ENCODE measurements around the gene AKAP13.
"Not testable (repeated sequence)": the region's sequence is repeated elsewhere in the genome, so short reads cannot be mapped to it uniquely, and the experiment has no call there.

The AKAP13 gene

GRCh38 chr15:85531083-85531482, 150.7 kb downstream of the AKAP13 start:
- Histone ChIP-seq H2AFZ (ENCODE audit: low read depth, low read length, severe bottlenecking) (no peak overlapping the region), H3K4me3 (ENCODE audit: insufficient read depth, low read length, poor library complexity, severe bottlenecking) (no peak overlapping the region), H3F3A (ENCODE audit: insufficient read depth) (peaks cover 15% of the 10 kb centered on the region), H3K9me2 (replicated peaks; ENCODE audit: insufficient read depth, low read length) (no peaks in the 10 kb centered on the region), H3K9me3 (ENCODE audit: insufficient read depth, low read length) (no peaks in the 10 kb centered on the region), H4K20me1 (ENCODE audit: low read depth, low read length) (no peaks in the 10 kb centered on the region), H3K27ac (ENCODE audit: low read depth, low read length) (no peak overlapping the region), H3K36me3 (ENCODE audit: low read length) (peaks cover 10% of the 10 kb centered on the region), H3K79me2 (ENCODE audit: insufficient read depth, low read length) (peaks cover 68% of the 10 kb centered on the region), H3K9ac (ENCODE audit: low read length) (no peak overlapping the region), H3K4me2 (ENCODE audit: low read depth, low read length, poor library complexity, severe bottlenecking) (no peak overlapping the region), H3K27me3 (ENCODE audit: low read length) (no peaks in the 10 kb centered on the region)
- TF ChIP-seq EZH2phosphoT487 (conservative IDR thresholded peaks at IDR 0.05; ENCODE audit: low read length) (no peak), CTCF (IDR thresholded peaks at IDR 0.05; ENCODE audit: insufficient read depth, low read length, poor library complexity, severe bottlenecking) (no peak)

GRCh38 chr15:85532689-85533088, 152.3 kb downstream of the AKAP13 start:
- peaks cover 13% of the 10 kb centered on the region for H3F3A ChIP-seq (ENCODE audit: insufficient read depth)
- peaks cover 68% of the 10 kb centered on the region for H3K79me2 ChIP-seq (ENCODE audit: insufficient read depth, low read length)
- no peak overlapping the region for H3K9ac ChIP-seq (ENCODE audit: low read length)
- no peaks in the 10 kb centered on the region for H3K27me3 ChIP-seq (ENCODE audit: low read length)
- TF ChIP-seq CTCF (IDR thresholded peaks at IDR 0.05; ENCODE audit: insufficient read depth, low read length, poor library complexity, severe bottlenecking), result no peak
- no peak for TF ChIP-seq EZH2phosphoT487 (conservative IDR thresholded peaks at IDR 0.05; ENCODE audit: low read length)
- no peak overlapping the region for H3K4me2 ChIP-seq (ENCODE audit: low read depth, low read length, poor library complexity, severe bottlenecking)
- H3K9me3 ChIP-seq (ENCODE audit: insufficient read depth, low read length), result no peaks in the 10 kb centered on the region
- no peaks in the 10 kb centered on the region for H4K20me1 ChIP-seq (ENCODE audit: low read depth, low read length)
- H3K4me3 ChIP-seq (ENCODE audit: insufficient read depth, low read length, poor library complexity, severe bottlenecking), result no peak overlapping the region
- H3K36me3 ChIP-seq (ENCODE audit: low read length), result peaks cover 11% of the 10 kb centered on the region; the same call in 1 of the 2 replicates
- no peak overlapping the region for H2AFZ ChIP-seq (ENCODE audit: low read depth, low read length, severe bottlenecking)
- no peaks in the 10 kb centered on the region for H3K9me2 ChIP-seq (replicated peaks; ENCODE audit: insufficient read depth, low read length)
- H3K27ac ChIP-seq (ENCODE audit: low read depth, low read length), result no peak overlapping the region

GRCh38 chr15:85534031-85534430, 153.6 kb downstream of the AKAP13 start:
- Histone ChIP-seq H3K27ac (ENCODE audit: low read depth, low read length) (peak overlapping the region; percentile 56), H2AFZ (ENCODE audit: low read depth, low read length, severe bottlenecking) (no peak overlapping the region), H3F3A (ENCODE audit: insufficient read depth) (peaks cover 13% of the 10 kb centered on the region), H3K79me2 (ENCODE audit: insufficient read depth, low read length) (peaks cover 64% of the 10 kb centered on the region), H3K9me3 (ENCODE audit: insufficient read depth, low read length) (no peaks in the 10 kb centered on the region), H3K27me3 (ENCODE audit: low read length) (no peaks in the 10 kb centered on the region), H3K9me2 (replicated peaks; ENCODE audit: insufficient read depth, low read length) (no peaks in the 10 kb centered on the region), H3K9ac (ENCODE audit: low read length) (no peak overlapping the region), H4K20me1 (ENCODE audit: low read depth, low read length) (no peaks in the 10 kb centered on the region), H3K36me3 (ENCODE audit: low read length) (peaks cover 11% of the 10 kb centered on the region; the same call in 1 of the 2 replicates), H3K4me2 (ENCODE audit: low read depth, low read length, poor library complexity, severe bottlenecking) (peak overlapping the region; percentile 30), H3K4me3 (ENCODE audit: insufficient read depth, low read length, poor library complexity, severe bottlenecking) (no peak overlapping the region)
- no peak for TF ChIP-seq CTCF (IDR thresholded peaks at IDR 0.05; ENCODE audit: insufficient read depth, low read length, poor library complexity, severe bottlenecking)
- no peak for TF ChIP-seq EZH2phosphoT487 (conservative IDR thresholded peaks at IDR 0.05; ENCODE audit: low read length)

GRCh38 chr15:85535533-85536330, 155.3 kb downstream of the AKAP13 start:
- H3K4me2 ChIP-seq (ENCODE audit: low read depth, low read length, poor library complexity, severe bottlenecking), result peak overlapping the region; percentile 24
- H4K20me1 ChIP-seq (ENCODE audit: low read depth, low read length); H3K27me3 ChIP-seq (ENCODE audit: low read length); H3K4me3 ChIP-seq (ENCODE audit: insufficient read depth, low read length, poor library complexity, severe bottlenecking); H3K9ac ChIP-seq (ENCODE audit: low read length); H3K9me3 ChIP-seq (ENCODE audit: insufficient read depth, low read length); H2AFZ ChIP-seq (ENCODE audit: low read depth, low read length, severe bottlenecking); H3K36me3 ChIP-seq (ENCODE audit: low read length); H3K9me2 ChIP-seq (replicated peaks; ENCODE audit: insufficient read depth, low read length): not testable (repeated sequence)
- H3K27ac ChIP-seq (ENCODE audit: low read depth, low read length), result peak overlapping the region; percentile 56
- peaks cover 71% of the 10 kb centered on the region for H3K79me2 ChIP-seq (ENCODE audit: insufficient read depth, low read length)
- H3F3A ChIP-seq (ENCODE audit: insufficient read depth), result peaks cover 13% of the 10 kb centered on the region

Data from SU-DHL-6 (cell line).